ENCODE measurements around the gene TNRC6C. TPM values are rescaled to one million over a fixed set of nuclear protein-coding genes. Genes with fewer than 3 reads are reported as not detected.

TNRC6C gene
- total and polyA plus RNA-seq, 2 of the 13 experiments (the other 11 are each of a cell fraction or from before 2014, with no cell fraction given): 0.66 to 4.9 TPM

DNA sequence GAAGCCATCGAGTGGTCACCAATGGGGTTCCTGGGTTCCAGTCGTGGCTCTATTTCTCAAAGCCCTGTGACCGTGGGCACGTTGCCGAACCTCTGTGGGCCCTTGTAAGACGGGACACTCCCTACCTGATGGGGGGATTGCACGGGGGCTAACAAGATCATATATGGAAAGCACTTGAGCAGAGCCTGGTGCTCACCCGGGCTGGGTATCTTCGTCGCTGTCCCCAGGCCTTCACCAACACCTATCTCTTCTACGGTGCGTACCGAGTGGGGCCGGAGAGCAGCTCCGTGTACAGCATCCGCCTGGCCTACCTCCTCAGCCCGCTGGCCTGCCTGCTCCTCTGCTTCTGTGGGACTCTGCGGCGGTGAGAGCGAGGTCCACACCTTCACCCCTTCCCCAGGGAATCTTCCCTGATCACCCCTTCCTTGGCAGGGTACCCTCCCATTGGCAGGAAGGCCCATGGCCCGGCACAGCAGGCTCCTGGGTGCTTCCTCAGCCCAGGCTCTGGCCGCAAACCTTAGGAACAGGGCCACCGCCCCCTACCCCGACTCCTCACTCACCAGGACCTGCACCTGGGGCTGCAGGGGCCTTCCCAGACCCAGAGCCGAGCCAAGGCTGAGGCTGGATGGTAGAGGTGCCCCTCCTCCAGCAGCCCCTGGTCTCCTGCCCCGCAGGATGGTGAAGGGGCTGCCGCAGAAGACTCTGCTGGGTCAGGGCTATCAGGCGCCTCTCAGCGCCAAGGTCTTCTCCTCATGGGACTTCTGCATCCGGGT is 174.9 kb downstream of the TNRC6C start (continued):
- TF ChIP-seq ZNF609 (CRISPR knock-in tag; IDR thresholded peaks at IDR 0.05; ENCODE audit: borderline replicate concordance): 0 out of 2 replicates have a peak, but pooled peaks have one; percentile 2
- no peak for TF ChIP-seq NFAT5 (CRISPR knock-in tag; IDR thresholded peaks at IDR 0.05)
- TF ChIP-seq STAG1 (CRISPR knock-in tag; IDR thresholded peaks at IDR 0.05): no peak
- TF ChIP-seq, protein P1, sequence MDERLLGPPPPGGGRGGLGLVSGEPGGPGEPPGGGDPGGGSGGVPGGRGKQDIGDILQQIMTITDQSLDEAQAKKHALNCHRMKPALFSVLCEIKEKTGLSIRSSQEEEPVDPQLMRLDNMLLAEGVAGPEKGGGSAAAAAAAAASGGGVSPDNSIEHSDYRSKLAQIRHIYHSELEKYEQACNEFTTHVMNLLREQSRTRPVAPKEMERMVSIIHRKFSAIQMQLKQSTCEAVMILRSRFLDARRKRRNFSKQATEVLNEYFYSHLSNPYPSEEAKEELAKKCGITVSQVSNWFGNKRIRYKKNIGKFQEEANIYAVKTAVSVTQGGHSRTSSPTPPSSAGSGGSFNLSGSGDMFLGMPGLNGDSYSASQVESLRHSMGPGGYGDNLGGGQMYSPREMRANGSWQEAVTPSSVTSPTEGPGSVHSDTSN (CRISPR knock-in tag; IDR thresholded peaks at IDR 0.05): 0 out of 2 replicates have a peak, but pooled peaks have one; percentile 12
- TF ChIP-seq ZNF136 (CRISPR knock-in tag; IDR thresholded peaks at IDR 0.05; ENCODE audit: low read depth): no peak
- no peak for TF ChIP-seq NONO (IDR thresholded peaks at IDR 0.05)
- TF ChIP-seq NONO (CRISPR knock-in tag; conservative IDR thresholded peaks at IDR 0.05): no peak
- no peak for TF ChIP-seq CEBPG (CRISPR knock-in tag; IDR thresholded peaks at IDR 0.05)
- no peak for TF ChIP-seq ZNF550 (CRISPR knock-in tag; IDR thresholded peaks at IDR 0.05; ENCODE audit: borderline replicate concordance)
- TF ChIP-seq ARNT2 (CRISPR knock-in tag; IDR thresholded peaks at IDR 0.05; ENCODE audit: low read depth): no peak
- TF ChIP-seq ZBTB38 (CRISPR knock-in tag; IDR thresholded peaks at IDR 0.05): peak; percentile 52; the same call in 1 of the 2 replicates
- 0 out of 2 replicates have a peak, but pooled peaks have one; percentile 37 for TF ChIP-seq HNRNPL (IDR thresholded peaks at IDR 0.05; ENCODE audit: low read depth, low read length)
- no peak for TF ChIP-seq ZFP82 (CRISPR knock-in tag; IDR thresholded peaks at IDR 0.05; ENCODE audit: borderline replicate concordance)
- TF ChIP-seq IRF2 (CRISPR knock-in tag; IDR thresholded peaks at IDR 0.05): no peak
- TF ChIP-seq RBFOX2 (IDR thresholded peaks at IDR 0.05; ENCODE audit: low read depth, low read length): no peak
